Smooth muscle cell (in vitro differentiated cells): ENCODE data around the gene SH3RF3. TPM values are rescaled to one million over a fixed set of nuclear protein-coding genes. Genes with fewer than 3 reads are reported as not detected.

Experiments
- DNase-seq: peaks from one replicate; lab custom pipeline; 2025; ENCODE audit not compliant: unreplicated experiment; lab: John Stamatoyannopoulos, UW
- H2AFZ ChIP-seq: fragments of 200-600 bp; sonication (generic); 2 replicates; pipeline ENCODE4 v1.6.0; 2016; ENCODE audit warnings: antibody characterized with exemption, low read depth, mild to moderate bottlenecking
- H3F3A ChIP-seq: fragments of 200-600 bp; sonication (generic); 2 replicates; pipeline ENCODE4 v1.6.0; 2017; ENCODE audit warnings: antibody characterized with exemption, low read depth
- H3K27ac ChIP-seq: fragments of 200-600 bp; sonication (generic); 2 replicates; pipeline ENCODE4 v1.5.1; 2016; ENCODE audit warnings: low read depth, mild to moderate bottlenecking
- H3K27me3 ChIP-seq: fragments of 200-600 bp; sonication (generic); 2 replicates; pipeline ENCODE4 v1.6.1; 2016; ENCODE audit warnings: low read depth, mild to moderate bottlenecking
- H3K36me3 ChIP-seq: fragments of 200-600 bp; sonication (generic); 2 replicates; pipeline ENCODE4 v1.5.1; 2016; ENCODE audit warnings: low read depth
- H3K4me1 ChIP-seq: fragments of 200-600 bp; sonication (generic); 2 replicates; pipeline ENCODE4 v1.5.1; 2016; ENCODE audit warnings: low read depth
- H3K4me2 ChIP-seq: fragments of 200-600 bp; sonication (generic); 2 replicates; pipeline ENCODE4 v1.6.0; 2016; ENCODE audit warnings: mild to moderate bottlenecking
- H3K4me3 ChIP-seq: fragments of 200-600 bp; sonication (generic); 2 replicates; pipeline ENCODE4 v1.5.1; 2016; ENCODE audit warnings: mild to moderate bottlenecking
- H3K79me2 ChIP-seq: fragments of 200-600 bp; sonication (generic); 2 replicates; pipeline ENCODE4 v1.6.0; 2016; ENCODE audit warnings: low read depth, mild to moderate bottlenecking
- H3K9ac ChIP-seq: fragments of 200-600 bp; sonication (generic); 2 replicates; pipeline ENCODE4 v1.6.0; 2016; ENCODE audit warnings: low read depth
- H3K9me3 ChIP-seq: fragments of 200-600 bp; sonication (generic); replicated peaks from 2 replicates; pipeline ENCODE4 v1.5.1; 2016; ENCODE audit warnings: low read depth
- H4K20me1 ChIP-seq: fragments of 200-600 bp; sonication (generic); 2 replicates; pipeline ENCODE4 v1.6.0; 2016; ENCODE audit warnings: low read depth
- WGBS: methylation state at CpG from one replicate; pipeline ENCODE4 v1.1.7; 2016; ENCODE audit warnings: low lambda C conversion rate; 5-methylcytosine and 5-hydroxymethylcytosine counted together
- polyA plus RNA-seq: library from polyadenylated mRNA; unstranded; fragments of >200 nt; fragmentation: Nextera tagmentation; extraction: Ambion mirVana; gene quantifications from 2 replicates; pipeline ENCODE4 v1.2.1, GENCODE V29; 2016
- total RNA-seq: library from RNA; depleted of rRNA; stranded (reverse); fragments of >200 nt; gene quantifications from 2 replicates; pipeline ENCODE4 v1.2.3, GENCODE V29; 2014
- TF ChIP-seq, protein P1 (sequence below): fragments of 200-600 bp; sonication (generic); IDR thresholded peaks from 2 replicates; pipeline ENCODE4 v1.5.1; 2017; ENCODE audit warnings: borderline replicate concordance, mild to moderate bottlenecking, antibody characterized with exemption; ENCODE audit not compliant: insufficient read depth, poor library complexity, severe bottlenecking

The SH3RF3 gene
- total and polyA plus RNA-seq, 2 experiments from 2014 or later: 6.6 to 11.8 TPM

DNA sequence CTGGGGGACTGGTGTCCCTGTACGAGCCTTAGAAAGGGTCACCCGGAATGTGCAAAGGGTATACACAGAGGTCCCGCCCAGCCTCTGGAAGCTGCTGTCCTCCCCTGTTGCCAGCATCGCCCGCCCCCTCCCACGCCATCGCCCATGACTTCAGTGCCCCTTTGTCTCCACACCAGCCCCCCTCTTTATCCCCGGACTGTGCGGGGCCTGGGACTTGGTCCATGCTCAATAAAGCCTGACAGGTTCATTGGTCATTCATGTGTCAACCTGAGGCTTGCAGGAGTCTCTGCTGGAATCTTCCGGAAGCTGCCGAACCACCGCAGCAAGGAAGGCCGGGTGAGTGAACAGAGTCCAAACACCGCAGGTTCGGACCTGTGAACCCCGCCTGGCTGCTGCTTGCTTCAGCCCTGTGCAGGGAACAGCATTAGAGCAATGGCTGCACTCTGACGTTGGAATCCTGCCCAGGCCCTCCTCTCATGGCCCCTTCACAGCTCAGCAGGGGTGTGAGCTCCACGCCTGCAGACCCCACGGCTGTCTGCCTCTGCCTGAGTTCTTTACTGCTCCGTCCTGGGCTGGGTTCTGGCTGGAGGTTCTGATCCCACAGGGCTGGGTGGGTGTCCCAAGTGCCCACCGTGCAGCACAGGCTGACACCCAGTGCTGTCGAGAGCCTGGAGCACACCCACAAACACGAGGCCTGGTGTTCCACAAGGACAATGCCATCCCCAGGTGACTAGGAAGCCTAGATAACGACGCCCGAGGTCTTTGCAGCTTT is 388.3 kb downstream of the SH3RF3 start:
- no peak overlapping the region for H3K27ac ChIP-seq
- no peaks in the 10 kb centered on the region for H3K36me3 ChIP-seq
- no peak for DNase-seq
- H3K4me2 ChIP-seq: no peak overlapping the region
- no peak overlapping the region for H2AFZ ChIP-seq
- WGBS: 89% methylated on average over 21 of the region's 26 CpGs
- peaks cover 7% of the 10 kb centered on the region for H3F3A ChIP-seq
- H3K27me3 ChIP-seq: no peaks in the 10 kb centered on the region
- H3K79me2 ChIP-seq: no peaks in the 10 kb centered on the region
- H3K9ac ChIP-seq: no peak overlapping the region
- H3K4me3 ChIP-seq: no peak overlapping the region
- TF ChIP-seq, protein P1, sequence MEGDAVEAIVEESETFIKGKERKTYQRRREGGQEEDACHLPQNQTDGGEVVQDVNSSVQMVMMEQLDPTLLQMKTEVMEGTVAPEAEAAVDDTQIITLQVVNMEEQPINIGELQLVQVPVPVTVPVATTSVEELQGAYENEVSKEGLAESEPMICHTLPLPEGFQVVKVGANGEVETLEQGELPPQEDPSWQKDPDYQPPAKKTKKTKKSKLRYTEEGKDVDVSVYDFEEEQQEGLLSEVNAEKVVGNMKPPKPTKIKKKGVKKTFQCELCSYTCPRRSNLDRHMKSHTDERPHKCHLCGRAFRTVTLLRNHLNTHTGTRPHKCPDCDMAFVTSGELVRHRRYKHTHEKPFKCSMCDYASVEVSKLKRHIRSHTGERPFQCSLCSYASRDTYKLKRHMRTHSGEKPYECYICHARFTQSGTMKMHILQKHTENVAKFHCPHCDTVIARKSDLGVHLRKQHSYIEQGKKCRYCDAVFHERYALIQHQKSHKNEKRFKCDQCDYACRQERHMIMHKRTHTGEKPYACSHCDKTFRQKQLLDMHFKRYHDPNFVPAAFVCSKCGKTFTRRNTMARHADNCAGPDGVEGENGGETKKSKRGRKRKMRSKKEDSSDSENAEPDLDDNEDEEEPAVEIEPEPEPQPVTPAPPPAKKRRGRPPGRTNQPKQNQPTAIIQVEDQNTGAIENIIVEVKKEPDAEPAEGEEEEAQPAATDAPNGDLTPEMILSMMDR: no peak
- H4K20me1 ChIP-seq: no peaks in the 10 kb centered on the region
- H3K9me3 ChIP-seq: no peaks in the 10 kb centered on the region
- H3K4me1 ChIP-seq: no peaks in the 10 kb centered on the region

- 82% methylated on average over 4 of the region's 4 CpGs for WGBS
- Histone ChIP-seq H3K9ac (no peak overlapping the region), H3K27me3 (no peaks in the 10 kb centered on the region), H3K27ac (no peak overlapping the region), H3K9me3 (no peaks in the 10 kb centered on the region), H3K36me3 (no peaks in the 10 kb centered on the region), H3F3A (no peaks in the 10 kb centered on the region), H4K20me1 (no peaks in the 10 kb centered on the region), H3K4me2 (no peak overlapping the region), H3K4me1 (no peaks in the 10 kb centered on the region), H2AFZ (no peak overlapping the region), H3K79me2 (no peaks in the 10 kb centered on the region), H3K4me3 (no peak overlapping the region)
- DNase-seq: no peak
- TF ChIP-seq, protein P1: no peak
These were observed 390.5 kb downstream of the SH3RF3 start for GRCh38 chr2:109519513-109519912.

- H3K27me3 ChIP-seq: no peaks in the 10 kb centered on the region
- no peak overlapping the region for H3K4me3 ChIP-seq
- WGBS: 90% methylated on average over 20 of the region's 20 CpGs
- H3F3A ChIP-seq: no peaks in the 10 kb centered on the region
- DNase-seq: no peak
- H3K79me2 ChIP-seq: no peaks in the 10 kb centered on the region
- H2AFZ ChIP-seq: no peak overlapping the region
- no peak overlapping the region for H3K9ac ChIP-seq
- no peaks in the 10 kb centered on the region for H3K4me1 ChIP-seq
- no peaks in the 10 kb centered on the region for H3K9me3 ChIP-seq
- H3K27ac ChIP-seq: no peak overlapping the region
- TF ChIP-seq, protein P1: no peak
- H3K36me3 ChIP-seq: no peaks in the 10 kb centered on the region
- H4K20me1 ChIP-seq: no peaks in the 10 kb centered on the region
- no peak overlapping the region for H3K4me2 ChIP-seq
These were observed 392.4 kb downstream of the SH3RF3 start for GRCh38 chr2:109521233-109522062.

DNA sequence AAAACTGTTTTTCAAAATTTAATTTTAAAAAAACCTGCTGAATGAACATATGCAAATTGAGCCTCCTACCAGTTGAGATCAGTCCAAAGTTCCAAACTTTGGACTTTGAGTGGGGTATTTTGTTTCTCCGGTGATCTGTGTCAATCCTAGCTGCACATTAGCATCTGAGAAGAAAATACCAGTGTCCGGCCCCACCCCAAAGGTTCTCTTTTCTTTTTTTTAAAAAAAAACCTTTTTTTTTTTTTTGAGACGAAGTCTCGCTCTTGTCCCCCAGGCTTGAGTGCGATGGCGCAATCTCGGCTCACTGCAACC is 393.0 kb downstream of the SH3RF3 start:
- TF ChIP-seq, protein P1: no peak
- H3K27ac ChIP-seq: no peak overlapping the region
- H3K9me3 ChIP-seq: no peaks in the 10 kb centered on the region
- no peaks in the 10 kb centered on the region for H3K79me2 ChIP-seq
- H3K9ac ChIP-seq: no peak overlapping the region
- WGBS: 94% methylated on average over 7 of the region's 7 CpGs
- H3K36me3 ChIP-seq: no peaks in the 10 kb centered on the region
- no peaks in the 10 kb centered on the region for H3K27me3 ChIP-seq
- no peak for DNase-seq
- no peak overlapping the region for H3K4me2 ChIP-seq
- H2AFZ ChIP-seq: no peak overlapping the region
- no peak overlapping the region for H3K4me3 ChIP-seq
- H4K20me1 ChIP-seq: no peaks in the 10 kb centered on the region
- H3K4me1 ChIP-seq: no peaks in the 10 kb centered on the region
- no peaks in the 10 kb centered on the region for H3F3A ChIP-seq
